GM15510 (cell line): ENCODE results near the gene PTAR1.

ENCODE experiments used
- POLR2A ChIP-seq: IDR thresholded peaks from 3 replicates; pipeline ENCODE4 v1.6.1; 2011; ENCODE audit warnings: borderline replicate concordance; ENCODE audit not compliant: insufficient read length; ENCODE audit errors: extremely low read depth

Gene PTAR1

DNA sequence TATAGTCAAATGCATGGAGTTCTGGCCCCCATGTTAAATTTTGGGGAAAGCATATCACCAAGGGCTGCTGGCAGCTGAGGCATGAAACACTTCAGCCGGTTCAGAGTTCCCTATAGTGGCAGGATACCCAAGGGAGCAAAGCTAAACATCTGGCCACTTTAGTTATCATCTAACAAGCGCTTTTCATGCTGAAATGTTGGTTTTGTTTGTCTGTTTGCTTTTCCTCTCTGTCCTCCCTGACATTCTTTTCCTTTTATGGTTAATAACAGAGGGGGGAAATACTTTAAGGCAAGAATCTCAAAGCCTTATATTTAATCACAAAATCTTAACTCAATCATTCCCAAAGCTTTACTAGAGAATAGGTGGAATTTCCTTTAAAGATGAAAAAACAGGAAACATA lies 99.5 kb downstream of the PTAR1 start:
- TF ChIP-seq POLR2A = no peak
